Sigmoid colon (tissue), 4 donors: ENCODE measurements around the gene ARL2.

Source experiments
- EP300 ChIP-seq, 4 donors: sonication (generic); formaldehyde crosslinking; IDR thresholded peaks; one replicate each; pipeline ENCODE4 v1.6.1; 2017; ENCODE audit warnings: antibody characterized with exemption in 4 of 4
- POLR2A ChIP-seq, 2 donors: fragments of 450-650 bp; IDR thresholded peaks; one replicate each; pipeline ENCODE4 v1.6.1; 2016; ENCODE audit warnings: antibody characterized with exemption in 2 of 2, mild to moderate bottlenecking in 2 of 2, moderate library complexity in 2 of 2
- POLR2AphosphoS5 ChIP-seq, 4 donors: sonication (generic); formaldehyde crosslinking; IDR thresholded peaks; one replicate each; pipeline ENCODE4 v1.6.1; 2017; ENCODE audit warnings: antibody characterized with exemption in 4 of 4
- TF ChIP-seq, protein P1 (sequence below), 4 experiments: fragments of 450-650 bp in 3 of 4; fragments of 200-600 bp in 1 of 4; IDR thresholded peaks; one replicate each; pipeline ENCODE4 v1.5.1; 2016 to 2019; ENCODE audit warnings: antibody characterized with exemption in 4 of 4, mild to moderate bottlenecking in 3 of 4, moderate library complexity in 2 of 4

DNA sequence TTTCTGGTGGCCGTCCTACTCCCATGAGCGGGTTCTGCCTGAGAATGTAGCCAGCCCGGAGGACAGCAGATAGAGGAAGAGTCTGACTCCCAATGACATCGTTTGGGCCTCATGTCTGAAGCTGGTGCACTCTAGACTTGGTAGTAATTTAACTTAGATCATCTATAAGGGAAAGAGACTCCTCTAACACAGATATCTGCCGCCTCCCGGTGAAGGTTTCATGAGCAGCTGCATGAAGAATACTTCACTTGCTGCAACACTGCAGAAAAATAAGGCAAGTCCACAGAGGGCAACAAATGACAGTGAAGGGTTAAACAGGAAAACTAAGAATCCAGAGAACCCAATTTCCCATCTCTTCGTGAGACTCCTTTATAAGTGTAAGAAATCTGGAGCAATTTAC is 5.9 kb upstream of the ARL2 start:
- TF ChIP-seq, protein P1, sequence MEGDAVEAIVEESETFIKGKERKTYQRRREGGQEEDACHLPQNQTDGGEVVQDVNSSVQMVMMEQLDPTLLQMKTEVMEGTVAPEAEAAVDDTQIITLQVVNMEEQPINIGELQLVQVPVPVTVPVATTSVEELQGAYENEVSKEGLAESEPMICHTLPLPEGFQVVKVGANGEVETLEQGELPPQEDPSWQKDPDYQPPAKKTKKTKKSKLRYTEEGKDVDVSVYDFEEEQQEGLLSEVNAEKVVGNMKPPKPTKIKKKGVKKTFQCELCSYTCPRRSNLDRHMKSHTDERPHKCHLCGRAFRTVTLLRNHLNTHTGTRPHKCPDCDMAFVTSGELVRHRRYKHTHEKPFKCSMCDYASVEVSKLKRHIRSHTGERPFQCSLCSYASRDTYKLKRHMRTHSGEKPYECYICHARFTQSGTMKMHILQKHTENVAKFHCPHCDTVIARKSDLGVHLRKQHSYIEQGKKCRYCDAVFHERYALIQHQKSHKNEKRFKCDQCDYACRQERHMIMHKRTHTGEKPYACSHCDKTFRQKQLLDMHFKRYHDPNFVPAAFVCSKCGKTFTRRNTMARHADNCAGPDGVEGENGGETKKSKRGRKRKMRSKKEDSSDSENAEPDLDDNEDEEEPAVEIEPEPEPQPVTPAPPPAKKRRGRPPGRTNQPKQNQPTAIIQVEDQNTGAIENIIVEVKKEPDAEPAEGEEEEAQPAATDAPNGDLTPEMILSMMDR (IDR thresholded peaks at IDR 0.05), result no peak
- no peak for TF ChIP-seq POLR2A (IDR thresholded peaks at IDR 0.05)
- TF ChIP-seq POLR2AphosphoS5 (IDR thresholded peaks at IDR 0.05), result no peak
- TF ChIP-seq EP300 (IDR thresholded peaks at IDR 0.05), result no peak
